ENCODE data around the gene ST6GALNAC1.

- TF ChIP-seq POLR2A (IDR thresholded peaks at IDR 0.05; ENCODE audit: low read length), result no peak
- TF ChIP-seq GATA1 (IDR thresholded peaks at IDR 0.05; ENCODE audit: low read depth, low read length), result no peak
Observed at GRCh38 chr17:76597156-76598003, 46.2 kb downstream of the ST6GALNAC1 start.
